H9 (cell line): Measurements from ENCODE around the gene TPD52L1. TPM values are rescaled to one million over a fixed set of nuclear protein-coding genes. Genes with fewer than 3 reads are reported as not detected.

Experiments used
- DNase-seq: peaks from one replicate; pipeline ENCODE4 v3.0.0-alpha.2; 2017
- H2AFZ ChIP-seq: one replicate; pipeline ENCODE4 v1.6.1; 2013; ENCODE audit warnings: mild to moderate bottlenecking, low read length, control low read depth, moderate library complexity
- H2AK5ac ChIP-seq: 2 replicates; pipeline ENCODE4 v1.6.1; 2013; ENCODE audit warnings: low read length, control low read depth, mixed read lengths; ENCODE audit not compliant: insufficient read length
- H2BK120ac ChIP-seq: one replicate; pipeline ENCODE4 v1.6.1; 2013; ENCODE audit warnings: low read depth, mild to moderate bottlenecking, low read length, control low read depth, inconsistent platforms; ENCODE audit not compliant: poor library complexity, severe bottlenecking
- H2BK12ac ChIP-seq: 2 replicates; pipeline ENCODE4 v1.6.1; 2013; ENCODE audit warnings: low read length, control low read depth, mixed read lengths, low read depth; ENCODE audit not compliant: insufficient read length
- H2BK15ac ChIP-seq: 2 replicates; pipeline ENCODE4 v1.6.1; 2013; ENCODE audit warnings: low read depth, low read length, control low read depth
- H2BK20ac ChIP-seq: one replicate; pipeline ENCODE4 v1.6.1; 2013; ENCODE audit warnings: low read depth, mild to moderate bottlenecking, low read length, control low read depth, inconsistent platforms; ENCODE audit not compliant: poor library complexity, severe bottlenecking
- H2BK5ac ChIP-seq: 2 replicates; pipeline ENCODE4 v1.6.1; 2013; ENCODE audit warnings: low read length, control low read depth, mixed read lengths; ENCODE audit not compliant: insufficient read length
- H3K14ac ChIP-seq: 2 replicates; pipeline ENCODE4 v1.6.1; 2013; ENCODE audit warnings: low read length, control low read depth; ENCODE audit not compliant: insufficient read depth
- H3K18ac ChIP-seq: 2 replicates; pipeline ENCODE4 v1.6.1; 2013; ENCODE audit warnings: low read depth, mild to moderate bottlenecking, mixed read lengths, low read length, control low read depth; ENCODE audit not compliant: insufficient read length
- H3K23ac ChIP-seq: 2 replicates; pipeline ENCODE4 v1.6.1; 2013; ENCODE audit warnings: low read length, control low read depth, mixed read lengths, low read depth; ENCODE audit not compliant: insufficient read length
- H3K23me2 ChIP-seq: 2 replicates; pipeline ENCODE4 v1.6.1; 2013; ENCODE audit warnings: low read depth, mild to moderate bottlenecking, mixed read lengths, low read length, control low read depth; ENCODE audit not compliant: insufficient read length, poor library complexity, severe bottlenecking
- H3K27ac ChIP-seq: 2 replicates; pipeline ENCODE4 v1.5.1; 2013; ENCODE audit warnings: low read length, control low read depth, mixed read lengths, low read depth; ENCODE audit not compliant: insufficient read length
- H3K27me3 ChIP-seq: 2 replicates; pipeline ENCODE4 v1.6.1; 2013; ENCODE audit warnings: low read length, control low read depth, inconsistent platforms; ENCODE audit not compliant: insufficient read depth
- H3K4ac ChIP-seq: 2 replicates; pipeline ENCODE4 v1.6.1; 2013; ENCODE audit warnings: low read depth, mild to moderate bottlenecking, control low read depth, inconsistent platforms, low read length, moderate library complexity
- H3K4me1 ChIP-seq: 2 replicates; pipeline ENCODE4 v1.6.1; 2013; ENCODE audit warnings: low read length, control low read depth, inconsistent platforms; ENCODE audit not compliant: insufficient read depth
- H3K4me2 ChIP-seq: 2 replicates; pipeline ENCODE4 v1.6.1; 2013; ENCODE audit warnings: low read length, control low read depth, mixed read lengths; ENCODE audit not compliant: insufficient read length, insufficient read depth
- H3K56ac ChIP-seq: 2 replicates; pipeline ENCODE4 v1.6.1; 2013; ENCODE audit warnings: low read depth, mild to moderate bottlenecking, mixed read lengths, low read length, control low read depth; ENCODE audit not compliant: insufficient read length
- H3K79me1 ChIP-seq: 2 replicates; pipeline ENCODE4 v1.6.1; 2013; ENCODE audit warnings: low read depth, mild to moderate bottlenecking, moderate library complexity, low read length, control low read depth, inconsistent platforms; ENCODE audit not compliant: insufficient read depth, poor library complexity, severe bottlenecking
- H3K79me2 ChIP-seq: 2 replicates; pipeline ENCODE4 v1.6.1; 2013; ENCODE audit warnings: low read length, control low read depth, inconsistent platforms; ENCODE audit not compliant: insufficient read depth
- H3K9ac ChIP-seq: 2 replicates; pipeline ENCODE4 v1.6.1; 2013; ENCODE audit warnings: low read length, control low read depth, mixed read lengths; ENCODE audit not compliant: insufficient read length; ENCODE audit errors: extremely low read depth
- H3K9me3 ChIP-seq: one replicate; pipeline ENCODE4 v1.6.1; 2013; ENCODE audit warnings: low read depth, low read length, inconsistent platforms; ENCODE audit not compliant: control insufficient read depth
- H3T11ph ChIP-seq: one replicate; pipeline ENCODE4 v1.6.1; 2013; ENCODE audit warnings: mild to moderate bottlenecking, low read length, control low read depth, inconsistent platforms
- H4K20me1 ChIP-seq: one replicate; pipeline ENCODE4 v1.6.1; 2013; ENCODE audit not compliant: control insufficient read depth, insufficient read length, insufficient read depth
- H4K5ac ChIP-seq: 2 replicates; pipeline ENCODE4 v1.6.1; 2013; ENCODE audit warnings: low read depth, mild to moderate bottlenecking, mixed read lengths, low read length, control low read depth; ENCODE audit not compliant: insufficient read length
- H4K8ac ChIP-seq: replicated peaks from 2 replicates; pipeline ENCODE4 v1.6.1; 2013; ENCODE audit warnings: low read length, control low read depth, mixed read lengths, low read depth; ENCODE audit not compliant: insufficient read length
- H4K91ac ChIP-seq: 2 replicates; pipeline ENCODE4 v1.6.1; 2013; ENCODE audit warnings: low read depth, mild to moderate bottlenecking, moderate library complexity, mixed read lengths, low read length, control low read depth; ENCODE audit not compliant: insufficient read length
- H3K27ac Mint-ChIP-seq, 3 experiments: 2 replicates in 2 of 3; 3 replicates in 1 of 3; pipeline ENCODE4 v1.8.0; 2020 to 2021; ENCODE audit warnings: mixed read lengths in 3 of 3, mild to moderate bottlenecking in 1 of 3, moderate library complexity in 1 of 3
- H3K27me3 Mint-ChIP-seq: 2 replicates; pipeline ENCODE4 v1.8.0; 2021; ENCODE audit warnings: low read depth, mild to moderate bottlenecking, moderate library complexity, mixed read lengths
- H3K36me3 Mint-ChIP-seq, 3 experiments: 2 replicates in 2 of 3; 3 replicates in 1 of 3; pipeline ENCODE4 v1.8.0; 2020 to 2021; ENCODE audit warnings: low read depth in 3 of 3, mixed read lengths in 3 of 3; ENCODE audit not compliant: insufficient read depth in 1 of 3
- H3K4me1 Mint-ChIP-seq, 2 experiments: 2 replicates each; pipeline ENCODE4 v1.8.0; 2020; ENCODE audit warnings: mixed read lengths in 2 of 2
- H3K4me3 Mint-ChIP-seq, 2 experiments: 2 replicates in 1 of 2; 3 replicates in 1 of 2; pipeline ENCODE4 v1.8.0; 2020 to 2021; ENCODE audit warnings: mild to moderate bottlenecking in 2 of 2, mixed read lengths in 2 of 2, moderate library complexity in 1 of 2
- H3K9me3 Mint-ChIP-seq, 2 experiments: 2 replicates in 1 of 2; 3 replicates in 1 of 2; pipeline ENCODE4 v1.8.0; 2020; ENCODE audit warnings: mild to moderate bottlenecking in 2 of 2, mixed read lengths in 2 of 2, moderate library complexity in 1 of 2
- CTCF ChIP-seq: fragments of 200-600 bp; sonication (generic); conservative IDR thresholded peaks from 3 replicates; pipeline ENCODE4 v1.8.0; 2021; ENCODE audit warnings: antibody characterized with exemption, mild to moderate bottlenecking
- WGBS: extraction: QIAGEN DNeasy Blood & Tissue Kit; methylation state at CpG from one replicate; pipeline ENCODE4 v1.1.7; 2013; ENCODE audit warnings: missing lambda C conversion rate, low lambda C conversion rate, mixed read lengths; ENCODE audit not compliant: insufficient read length; ENCODE audit errors: extremely low coverage; 5-methylcytosine and 5-hydroxymethylcytosine counted together
- total RNA-seq: library from RNA; stranded (reverse); gene quantifications from 2 replicates; pipeline ENCODE4 v1.2.1, GENCODE V29; 2021

Gene TPD52L1
- total RNA-seq, 1 experiment from 2014 or later: 6.6 TPM

- Histone ChIP-seq H3K27ac (no peak overlapping the region), H2BK15ac (no peak overlapping the region), H3K27me3 (no peaks in the 10 kb centered on the region), H2BK12ac (no peak overlapping the region), H3K79me1 (no peaks in the 10 kb centered on the region), H4K91ac (no peak overlapping the region), H4K5ac (no peak overlapping the region), H3K4ac (no peak overlapping the region), H3K4me2 (no peak overlapping the region), H3K23ac (no peak overlapping the region), H3K4me1 (no peaks in the 10 kb centered on the region; the same call in 1 of the 2 replicates), H2AFZ (no peak overlapping the region), H2BK120ac (no peak overlapping the region), H3K14ac (no peak overlapping the region), H4K8ac (no peak overlapping the region), H3T11ph (no peak overlapping the region), H3K56ac (no peak overlapping the region), H4K20me1 (no peaks in the 10 kb centered on the region), H3K9ac (no peak overlapping the region), H3K9me3 (no peaks in the 10 kb centered on the region), H2AK5ac (no peak overlapping the region), H3K23me2 (no peaks in the 10 kb centered on the region), H2BK5ac (no peak overlapping the region), H2BK20ac (no peak overlapping the region), H3K18ac (no peak overlapping the region), H3K79me2 (no peaks in the 10 kb centered on the region)
- Mint-ChIP-seq H3K4me3 (no peak overlapping the region), H3K9me3 (peaks cover 10 to 12% of the 10 kb centered on the region in 2 experiments; a peak in 4 of 5 replicates), H3K27me3 (no peaks in the 10 kb centered on the region), H3K4me1 (peaks cover 13 to 16% of the 10 kb centered on the region in 2 experiments), H3K27ac (peak overlapping the region in 1 of 3 experiments; percentile 38; a peak in 1 of 7 replicates), H3K36me3 (peaks cover 1 to 12% (median 1%) of the 10 kb centered on the region in 3 experiments; a peak in 4 of 7 replicates)
- DNase-seq: peak; percentile 56
- no CpG with 5 or more reads among the region's 7 CpGs for WGBS
- no peak for TF ChIP-seq CTCF
Observed at GRCh38 chr6:125245523-125246264, 92.1 kb downstream of the TPD52L1 start.
